Endothelial cell of umbilical vein (primary cell): ENCODE results near the gene CYP20A1. TPM values are rescaled to one million over a fixed set of nuclear protein-coding genes. Genes with fewer than 3 reads are reported as not detected.

Source experiments
- BruUV-seq: library from RNA; stranded (reverse); fragments of 400-500 nt; replicated peaks from 2 replicates; lab custom pipeline; 2021; lab: Mats Ljungman, UMichigan
- CTCF ChIA-PET: fragments of 300-600, 350-600 bp; sonication (Branson Sonifier 250); formaldehyde crosslinking; loops from one replicate; lab custom pipeline; 2021; ENCODE audit warnings: antibody characterized with exemption, inconsistent platforms; lab: Charles Lee
- POLR2A ChIA-PET: fragments of 300-600, 350-600 bp; sonication (Branson Sonifier 250); formaldehyde crosslinking; loops from one replicate; lab custom pipeline; 2021; ENCODE audit warnings: antibody characterized with exemption, inconsistent platforms; lab: Charles Lee
- DNase-seq: peaks from one replicate; pipeline ENCODE4 v3.0.0-alpha.2; 2011; ENCODE audit warnings: low read depth, low spot score
- FAIRE-seq: peaks from 2 replicates; lab custom pipeline; 2011; peaks lifted over from hg19 to GRCh38; lab: Jason Lieb, UNC
- H2AFZ ChIP-seq: 2 replicates; pipeline ENCODE4 v1.6.0; 2012; ENCODE audit warnings: low read depth, low read length, control low read depth, inconsistent platforms
- H3K27ac ChIP-seq: 2 replicates; pipeline ENCODE4 v1.5.1; 2011; ENCODE audit warnings: low read depth, mild to moderate bottlenecking, control low read depth, low read length, moderate library complexity; ENCODE audit not compliant: insufficient read depth
- H3K27me3 ChIP-seq, 2 experiments: 2 replicates each; pipeline versions ENCODE4 v1.6.0 to v1.6.1; 2011; ENCODE audit warnings: low read length in 2 of 2, mixed read lengths in 1 of 2; ENCODE audit not compliant: control insufficient read depth in 2 of 2, insufficient read depth in 2 of 2
- H3K36me3 ChIP-seq, 2 experiments: 2 replicates in 1 of 2; 3 replicates in 1 of 2; pipeline ENCODE4 v1.5.1; 2011; ENCODE audit warnings: low read length in 2 of 2, mild to moderate bottlenecking in 1 of 2, moderate library complexity in 1 of 2; ENCODE audit not compliant: control insufficient read depth in 2 of 2, insufficient read depth in 2 of 2; ENCODE audit errors: extremely low read depth in 1 of 2
- H3K4me1 ChIP-seq: 3 replicates; pipeline ENCODE4 v1.5.1; 2011; ENCODE audit warnings: mild to moderate bottlenecking, low read length; ENCODE audit not compliant: control insufficient read depth, insufficient read depth; ENCODE audit errors: extremely low read depth
- H3K4me2 ChIP-seq: 2 replicates; pipeline ENCODE4 v1.6.1; 2011; ENCODE audit warnings: low read length, control low read depth, mixed read lengths; ENCODE audit not compliant: insufficient read depth
- H3K4me3 ChIP-seq, 3 experiments: fragments of 200-600 bp in 1 of 3; sonication (generic), shearing (Covaris generic) in 1 of 3; replicated peaks in 1 of 3; 2 replicates each; pipeline ENCODE4 v1.5.1; 2011 to 2016; ENCODE audit warnings: control low read depth in 3 of 3, low read length in 3 of 3, mild to moderate bottlenecking in 2 of 3, inconsistent platforms in 1 of 3, low read depth in 1 of 3, moderate library complexity in 1 of 3; ENCODE audit not compliant: insufficient read depth in 1 of 3
- H3K79me2 ChIP-seq: 2 replicates; pipeline ENCODE4 v1.6.0; 2012; ENCODE audit warnings: low read length, inconsistent platforms; ENCODE audit not compliant: control insufficient read depth, insufficient read depth
- H3K9ac ChIP-seq: replicated peaks from 2 replicates; pipeline ENCODE3; 2011; ENCODE audit warnings: low read length, control low read depth; ENCODE audit not compliant: insufficient read depth; ENCODE audit errors: extremely low read depth
- H3K9me1 ChIP-seq: replicated peaks from 3 replicates; pipeline ENCODE4 v1.6.0; 2011; ENCODE audit warnings: mild to moderate bottlenecking, low read length; ENCODE audit not compliant: control insufficient read depth, insufficient read depth; ENCODE audit errors: extremely low read depth
- H3K9me3 ChIP-seq: replicated peaks from 2 replicates; pipeline ENCODE4 v1.5.1; 2012; ENCODE audit warnings: low read length, inconsistent platforms; ENCODE audit not compliant: control insufficient read depth, insufficient read depth
- H4K20me1 ChIP-seq: replicated peaks from 2 replicates; pipeline ENCODE3; 2011; ENCODE audit warnings: mild to moderate bottlenecking, low read length; ENCODE audit not compliant: control insufficient read depth, insufficient read depth; ENCODE audit errors: extremely low read depth
- EZH2 ChIP-seq: IDR thresholded peaks from 2 replicates; pipeline ENCODE4 v1.6.1; 2012; ENCODE audit warnings: borderline replicate concordance, low read depth, mild to moderate bottlenecking, moderate library complexity, low read length, inconsistent platforms; ENCODE audit not compliant: severe bottlenecking
- FOS ChIP-seq: IDR thresholded peaks from 2 replicates; pipeline ENCODE4 v1.6.1; 2011; ENCODE audit warnings: mild to moderate bottlenecking, low read length, moderate library complexity, borderline replicate concordance; ENCODE audit not compliant: insufficient read depth
- GATA2 ChIP-seq: IDR thresholded peaks from 2 replicates; pipeline ENCODE4 v1.7.0; 2011; ENCODE audit warnings: low read depth, mild to moderate bottlenecking, moderate library complexity, mixed read lengths, low read length; ENCODE audit not compliant: insufficient read length, insufficient read depth
- JUN ChIP-seq: IDR thresholded peaks from 2 replicates; pipeline ENCODE4 v1.6.1; 2011; ENCODE audit warnings: borderline replicate concordance, low read depth; ENCODE audit not compliant: insufficient read length, insufficient read depth
- MYC ChIP-seq: IDR thresholded peaks from one replicate; pipeline ENCODE4 v1.6.1; 2011; ENCODE audit warnings: mild to moderate bottlenecking, low read depth, low read length
- POLR2A ChIP-seq: IDR thresholded peaks from 2 replicates; pipeline ENCODE4 v1.6.1; 2012; ENCODE audit warnings: low read depth, mild to moderate bottlenecking, control low read depth, low read length
- POLR2AphosphoS5 ChIP-seq: IDR thresholded peaks from 2 replicates; pipeline ENCODE4 v1.6.1; 2012; ENCODE audit warnings: low read depth, mild to moderate bottlenecking, control low read depth, low read length, moderate library complexity; ENCODE audit not compliant: insufficient read depth
- dilution Hi-C: fragments of 300-500 bp; cut with MboI; formaldehyde crosslinking; loops from one replicate; pipeline ENCODE4 v1.15.0; 2019; ENCODE audit warnings: low sequenced_read_pairs; ENCODE audit not compliant: extremely low pct_ligation_motif_present
- intact Hi-C: fragments of 100-400 bp; cut with micrococcal nuclease; formaldehyde crosslinking; loops from one replicate; pipeline ENCODE4 v1.10.0; 2022
- polyA plus RNA-seq, 4 experiments: library from polyadenylated mRNA; depleted of rRNA in 3 of 4; stranded (reverse) in 3 of 4; unstranded in 1 of 4; fragments of >200 nt; gene quantifications; 2 replicates each; pipeline versions ENCODE4 v1.2.1 to v1.2.3, GENCODE V29; 2011 to 2012; ENCODE audit warnings: missing spikeins in 1 of 4
- total RNA-seq: library from RNA; stranded (reverse); gene quantifications from 2 replicates; pipeline ENCODE4 v1.2.3, GENCODE V29; 2021
- TF ChIP-seq, protein P1 (sequence below): IDR thresholded peaks from 2 replicates; pipeline ENCODE4 v1.6.1; 2011; ENCODE audit not compliant: insufficient read depth, insufficient read length
- TF ChIP-seq, protein P2 (sequence below), 2 donors: IDR thresholded peaks; 1 replicate in 1 of 2; 2 replicates in 1 of 2; pipeline ENCODE4 v1.5.1; 2011; ENCODE audit warnings: low read length in 2 of 2, mild to moderate bottlenecking in 2 of 2, moderate library complexity in 2 of 2, control low read depth in 1 of 2, inconsistent platforms in 1 of 2, low read depth in 1 of 2; ENCODE audit not compliant: insufficient read depth in 1 of 2; ENCODE audit errors: extremely low read depth in 1 of 2

Gene CYP20A1
- total and polyA plus RNA-seq, 2 donors (not counting 3 experiments of a cell fraction or from before 2014, with no cell fraction given) = 9.6 to 26.5 TPM

DNA sequence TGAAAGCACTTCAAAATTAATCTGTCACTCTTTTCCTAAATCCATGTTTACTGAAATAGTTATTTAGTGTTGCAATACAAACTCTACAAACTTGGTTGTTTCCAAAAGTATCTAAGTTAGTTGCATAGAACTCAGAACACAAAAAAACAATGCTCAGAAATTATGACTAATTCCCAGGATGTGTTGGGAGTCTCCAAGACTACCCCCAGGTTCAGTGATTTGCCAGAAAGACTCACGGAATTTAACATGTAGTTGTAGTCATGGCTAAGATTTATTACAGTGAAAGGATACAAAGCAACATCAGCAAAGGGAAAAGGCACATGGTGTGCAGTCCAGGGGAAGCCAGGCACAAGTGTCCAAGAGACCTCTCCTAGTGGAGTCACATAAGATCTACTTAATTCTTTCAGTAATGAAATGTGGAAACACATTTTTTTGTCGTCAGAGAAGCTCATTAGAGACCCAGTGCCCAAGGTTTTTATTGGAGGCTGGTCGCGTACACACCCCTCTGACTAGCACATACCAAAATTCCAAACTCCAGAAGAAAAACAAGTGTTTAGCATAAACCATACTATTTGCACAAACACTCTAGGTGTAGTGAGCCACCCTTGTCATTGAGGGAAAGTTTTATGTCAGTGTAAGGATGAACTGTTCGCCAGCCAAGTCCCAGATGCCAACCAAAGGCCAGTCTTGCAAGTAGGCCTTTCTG, 43.3 kb upstream of the CYP20A1 start:
- no peak overlapping the region for H3K27ac ChIP-seq
- no peaks in the 10 kb centered on the region for H4K20me1 ChIP-seq
- no peak overlapping the region for H3K9ac ChIP-seq
- no TSS peak for BruUV-seq
- no peaks in the 10 kb centered on the region for H3K79me2 ChIP-seq
- no peaks in the 10 kb centered on the region for H3K36me3 ChIP-seq
- no peaks in the 10 kb centered on the region for H3K9me1 ChIP-seq
- POLR2A ChIA-PET = no interaction called here
- no peak overlapping the region for H3K4me3 ChIP-seq
- H3K4me2 ChIP-seq = no peak overlapping the region
- peak; percentile 8 for DNase-seq
- no peaks in the 10 kb centered on the region for H3K9me3 ChIP-seq
- FAIRE-seq = peak; percentile 70
- H3K27me3 ChIP-seq = no peaks in the 10 kb centered on the region
- CTCF ChIA-PET = interaction anchor here (1.0 to 2.5 kb wide), 2 partner anchors 20 to 30 kb away, joined by 3 to 7 read pairs; no protein-coding TSS in a partner anchor
- H3K4me1 ChIP-seq = no peaks in the 10 kb centered on the region
- H2AFZ ChIP-seq = no peak overlapping the region
- dilution Hi-C loops (no loop called here), intact Hi-C loops (loop anchor here (10.0 kb wide), 1 partner anchor 361 kb away; no protein-coding TSS in a partner anchor)
- TF ChIP-seq EZH2 = no peak
- TF ChIP-seq, protein P1, sequence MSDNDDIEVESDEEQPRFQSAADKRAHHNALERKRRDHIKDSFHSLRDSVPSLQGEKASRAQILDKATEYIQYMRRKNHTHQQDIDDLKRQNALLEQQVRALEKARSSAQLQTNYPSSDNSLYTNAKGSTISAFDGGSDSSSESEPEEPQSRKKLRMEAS = no peak

- no peak for DNase-seq
- Histone ChIP-seq H3K27me3 (no peaks in the 10 kb centered on the region), H3K9me3 (no peaks in the 10 kb centered on the region), H4K20me1 (no peaks in the 10 kb centered on the region), H3K79me2 (no peaks in the 10 kb centered on the region), H3K27ac (no peak overlapping the region), H3K4me1 (no peaks in the 10 kb centered on the region), H3K9me1 (no peaks in the 10 kb centered on the region), H3K9ac (no peak overlapping the region), H2AFZ (no peak overlapping the region), H3K4me3 (no peak overlapping the region), H3K36me3 (no peaks in the 10 kb centered on the region), H3K4me2 (no peak overlapping the region)
- POLR2A ChIA-PET = no interaction called here
- no peak for FAIRE-seq
- intact Hi-C loops (no loop called here), dilution Hi-C loops (no loop called here)
- no TSS peak for BruUV-seq
- TF ChIP-seq FOS (no peak), GATA2 (no peak), JUN (no peak), MYC (no peak), POLR2A (no peak), POLR2AphosphoS5 (no peak), EZH2 (no peak)
- TF ChIP-seq, protein P2, sequence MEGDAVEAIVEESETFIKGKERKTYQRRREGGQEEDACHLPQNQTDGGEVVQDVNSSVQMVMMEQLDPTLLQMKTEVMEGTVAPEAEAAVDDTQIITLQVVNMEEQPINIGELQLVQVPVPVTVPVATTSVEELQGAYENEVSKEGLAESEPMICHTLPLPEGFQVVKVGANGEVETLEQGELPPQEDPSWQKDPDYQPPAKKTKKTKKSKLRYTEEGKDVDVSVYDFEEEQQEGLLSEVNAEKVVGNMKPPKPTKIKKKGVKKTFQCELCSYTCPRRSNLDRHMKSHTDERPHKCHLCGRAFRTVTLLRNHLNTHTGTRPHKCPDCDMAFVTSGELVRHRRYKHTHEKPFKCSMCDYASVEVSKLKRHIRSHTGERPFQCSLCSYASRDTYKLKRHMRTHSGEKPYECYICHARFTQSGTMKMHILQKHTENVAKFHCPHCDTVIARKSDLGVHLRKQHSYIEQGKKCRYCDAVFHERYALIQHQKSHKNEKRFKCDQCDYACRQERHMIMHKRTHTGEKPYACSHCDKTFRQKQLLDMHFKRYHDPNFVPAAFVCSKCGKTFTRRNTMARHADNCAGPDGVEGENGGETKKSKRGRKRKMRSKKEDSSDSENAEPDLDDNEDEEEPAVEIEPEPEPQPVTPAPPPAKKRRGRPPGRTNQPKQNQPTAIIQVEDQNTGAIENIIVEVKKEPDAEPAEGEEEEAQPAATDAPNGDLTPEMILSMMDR (IDR thresholded peaks at IDR 0.05; ENCODE audit: extremely low read depth in 1 of 2, insufficient read depth in 1 of 2, low read depth in 1 of 2, low read length in 2 of 2) = no peak
- TF ChIP-seq, protein P1 = no peak
- CTCF ChIA-PET = no interaction called here
Measured at GRCh38 chr2:203200866-203201265, 38.0 kb upstream of the CYP20A1 start.
